Measurements from ENCODE around the gene OXTR.

Gene OXTR

GRCh38 chr3:8752832-8753231 is 16.6 kb downstream of the OXTR start:
- Histone ChIP-seq H3K36me3 (no peaks in the 10 kb centered on the region), H3K9me3 (no peaks in the 10 kb centered on the region), H3K4me1 (no peaks in the 10 kb centered on the region), H3K27me3 (no peaks in the 10 kb centered on the region), H3K4me3 (ENCODE audit: low read depth, low read length) (no peak overlapping the region)
- TF ChIP-seq, protein P1, sequence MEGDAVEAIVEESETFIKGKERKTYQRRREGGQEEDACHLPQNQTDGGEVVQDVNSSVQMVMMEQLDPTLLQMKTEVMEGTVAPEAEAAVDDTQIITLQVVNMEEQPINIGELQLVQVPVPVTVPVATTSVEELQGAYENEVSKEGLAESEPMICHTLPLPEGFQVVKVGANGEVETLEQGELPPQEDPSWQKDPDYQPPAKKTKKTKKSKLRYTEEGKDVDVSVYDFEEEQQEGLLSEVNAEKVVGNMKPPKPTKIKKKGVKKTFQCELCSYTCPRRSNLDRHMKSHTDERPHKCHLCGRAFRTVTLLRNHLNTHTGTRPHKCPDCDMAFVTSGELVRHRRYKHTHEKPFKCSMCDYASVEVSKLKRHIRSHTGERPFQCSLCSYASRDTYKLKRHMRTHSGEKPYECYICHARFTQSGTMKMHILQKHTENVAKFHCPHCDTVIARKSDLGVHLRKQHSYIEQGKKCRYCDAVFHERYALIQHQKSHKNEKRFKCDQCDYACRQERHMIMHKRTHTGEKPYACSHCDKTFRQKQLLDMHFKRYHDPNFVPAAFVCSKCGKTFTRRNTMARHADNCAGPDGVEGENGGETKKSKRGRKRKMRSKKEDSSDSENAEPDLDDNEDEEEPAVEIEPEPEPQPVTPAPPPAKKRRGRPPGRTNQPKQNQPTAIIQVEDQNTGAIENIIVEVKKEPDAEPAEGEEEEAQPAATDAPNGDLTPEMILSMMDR (IDR thresholded peaks at IDR 0.05; ENCODE audit: low read depth, low read length): no peak
- no peak for DNase-seq

GRCh38 chr3:8749316-8749715 is 20.1 kb downstream of the OXTR start:
- Histone ChIP-seq H3K27me3 (no peaks in the 10 kb centered on the region), H3K36me3 (no peaks in the 10 kb centered on the region), H3K4me3 (ENCODE audit: low read depth, low read length) (no peak overlapping the region), H3K4me1 (no peaks in the 10 kb centered on the region), H3K9me3 (no peaks in the 10 kb centered on the region)
- no peak for DNase-seq
- TF ChIP-seq, protein P1 (IDR thresholded peaks at IDR 0.05; ENCODE audit: low read depth, low read length): no peak

GRCh38 chr3:8746780-8747345 is 22.6 kb downstream of the OXTR start:
- no peaks in the 10 kb centered on the region for H3K4me1 ChIP-seq
- TF ChIP-seq, protein P1 (IDR thresholded peaks at IDR 0.05; ENCODE audit: low read depth, low read length): no peak
- H3K9me3 ChIP-seq: no peaks in the 10 kb centered on the region
- DNase-seq: no peak
- H3K36me3 ChIP-seq: no peaks in the 10 kb centered on the region
- H3K27me3 ChIP-seq: no peaks in the 10 kb centered on the region
- no peak overlapping the region for H3K4me3 ChIP-seq (ENCODE audit: low read depth, low read length)

GRCh38 chr3:8745619-8746370 is 23.6 kb downstream of the OXTR start:
- no peak for DNase-seq

GRCh38 chr3:8743911-8744310 is 25.5 kb downstream of the OXTR start:
- no peaks in the 10 kb centered on the region for H3K27me3 ChIP-seq
- no peak overlapping the region for H3K4me3 ChIP-seq (ENCODE audit: low read depth, low read length)
- DNase-seq: no peak
- no peaks in the 10 kb centered on the region for H3K36me3 ChIP-seq
- TF ChIP-seq, protein P1 (IDR thresholded peaks at IDR 0.05; ENCODE audit: low read depth, low read length): no peak
- H3K4me1 ChIP-seq: no peaks in the 10 kb centered on the region
- H3K9me3 ChIP-seq: no peaks in the 10 kb centered on the region

More at GRCh38 chr3:8745619-8746370, 23.6 kb downstream of the OXTR start:
- Histone ChIP-seq H3K36me3 (no peaks in the 10 kb centered on the region), H3K4me1 (no peaks in the 10 kb centered on the region), H3K27me3 (no peaks in the 10 kb centered on the region), H3K9me3 (no peaks in the 10 kb centered on the region), H3K4me3 (ENCODE audit: low read depth, low read length) (no peak overlapping the region)
- TF ChIP-seq, protein P1 (IDR thresholded peaks at IDR 0.05; ENCODE audit: low read depth, low read length): no peak

DNA sequence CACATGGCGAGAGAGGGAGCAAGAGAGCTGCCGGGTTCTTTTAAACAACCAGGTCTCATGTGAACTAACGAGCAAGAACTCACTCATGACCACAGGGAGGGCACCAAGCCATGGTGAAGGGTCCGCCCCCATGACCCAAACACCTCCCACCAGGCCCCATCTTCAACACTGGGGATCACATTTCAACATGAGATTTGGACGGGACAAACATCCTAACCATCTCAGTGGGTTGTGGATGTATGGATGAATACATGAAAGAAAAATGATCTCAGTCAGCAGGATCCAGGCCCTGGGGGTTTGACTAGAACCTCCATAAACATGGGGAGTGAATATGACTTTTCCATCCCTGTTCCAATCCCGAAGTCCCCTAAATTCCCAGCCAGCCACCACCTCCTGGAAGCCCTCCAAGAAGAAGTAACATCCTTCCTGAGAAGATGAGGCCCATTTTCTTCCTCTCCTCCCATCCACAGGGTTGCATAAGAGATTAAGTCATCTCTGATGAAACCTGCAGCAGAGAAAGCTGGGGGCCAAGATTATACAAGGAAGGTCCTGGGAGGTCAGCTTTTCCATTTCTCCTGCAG is 26.3 kb downstream of the OXTR start:
- DNase-seq: no peak
- Histone ChIP-seq H3K9me3 (no peaks in the 10 kb centered on the region), H3K4me1 (no peaks in the 10 kb centered on the region), H3K4me3 (ENCODE audit: low read depth, low read length) (no peak overlapping the region), H3K36me3 (no peaks in the 10 kb centered on the region), H3K27me3 (no peaks in the 10 kb centered on the region)
- TF ChIP-seq, protein P1 (IDR thresholded peaks at IDR 0.05; ENCODE audit: low read depth, low read length): no peak
